ENCODE results near the gene RELT.

DNA sequence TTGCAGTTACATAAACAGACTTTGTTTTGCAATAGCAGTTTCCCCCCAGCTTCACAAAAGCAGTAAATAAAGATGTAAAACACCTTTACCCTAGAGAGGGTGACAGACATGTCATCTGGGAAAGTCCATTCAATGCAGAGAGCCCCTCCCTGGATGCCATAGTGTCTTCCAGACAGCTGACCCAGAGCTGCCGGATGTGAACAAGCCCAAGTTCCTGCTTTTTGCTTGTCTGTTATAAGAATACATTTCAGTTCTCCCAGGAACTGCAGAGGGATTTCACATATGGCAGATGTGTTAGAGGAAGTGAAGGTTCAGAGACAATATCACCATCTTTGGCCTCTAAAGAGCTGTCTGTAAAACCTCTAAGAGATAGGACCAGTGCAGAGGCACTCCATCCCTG is 48.9 kb downstream of the RELT start:
- TF ChIP-seq, protein P1, sequence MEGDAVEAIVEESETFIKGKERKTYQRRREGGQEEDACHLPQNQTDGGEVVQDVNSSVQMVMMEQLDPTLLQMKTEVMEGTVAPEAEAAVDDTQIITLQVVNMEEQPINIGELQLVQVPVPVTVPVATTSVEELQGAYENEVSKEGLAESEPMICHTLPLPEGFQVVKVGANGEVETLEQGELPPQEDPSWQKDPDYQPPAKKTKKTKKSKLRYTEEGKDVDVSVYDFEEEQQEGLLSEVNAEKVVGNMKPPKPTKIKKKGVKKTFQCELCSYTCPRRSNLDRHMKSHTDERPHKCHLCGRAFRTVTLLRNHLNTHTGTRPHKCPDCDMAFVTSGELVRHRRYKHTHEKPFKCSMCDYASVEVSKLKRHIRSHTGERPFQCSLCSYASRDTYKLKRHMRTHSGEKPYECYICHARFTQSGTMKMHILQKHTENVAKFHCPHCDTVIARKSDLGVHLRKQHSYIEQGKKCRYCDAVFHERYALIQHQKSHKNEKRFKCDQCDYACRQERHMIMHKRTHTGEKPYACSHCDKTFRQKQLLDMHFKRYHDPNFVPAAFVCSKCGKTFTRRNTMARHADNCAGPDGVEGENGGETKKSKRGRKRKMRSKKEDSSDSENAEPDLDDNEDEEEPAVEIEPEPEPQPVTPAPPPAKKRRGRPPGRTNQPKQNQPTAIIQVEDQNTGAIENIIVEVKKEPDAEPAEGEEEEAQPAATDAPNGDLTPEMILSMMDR (IDR thresholded peaks at IDR 0.05), result no peak
- TF ChIP-seq EZH2 (IDR thresholded peaks at IDR 0.05; ENCODE audit: borderline replicate concordance, insufficient read depth, low read depth, low read length, poor library complexity, severe bottlenecking), result no peak
